ENCODE results near the gene VPS13C. TPM values are rescaled to one million over a fixed set of nuclear protein-coding genes. Genes with fewer than 3 reads are reported as not detected.

Gene VPS13C
- total and polyA plus RNA-seq, 2 experiments from 2014 or later, result 8.7 to 21.7 TPM

GRCh38 chr15:62106096-62106495 is 45.8 kb upstream of the VPS13C start:
- Histone ChIP-seq H2AFZ (no peak overlapping the region), H4K20me1 (ENCODE audit: insufficient read depth) (no peaks in the 10 kb centered on the region), H3F3A (ENCODE audit: insufficient read depth) (peaks cover 17% of the 10 kb centered on the region), H3K36me3 (ENCODE audit: low read depth) (no peaks in the 10 kb centered on the region), H3K9ac (no peak overlapping the region), H3K4me2 (ENCODE audit: unreplicated experiment) (no peak overlapping the region), H3K27me3 (replicated peaks; ENCODE audit: insufficient read depth) (no peaks in the 10 kb centered on the region), H3K9me2 (ENCODE audit: insufficient read depth) (no peaks in the 10 kb centered on the region), H3K4me3 (no peak overlapping the region), H3K4me1 (ENCODE audit: insufficient read depth) (peaks cover 26% of the 10 kb centered on the region), H3K79me2 (ENCODE audit: insufficient read depth) (no peaks in the 10 kb centered on the region), H3K27ac (no peak overlapping the region), H3K9me3 (ENCODE audit: low read depth) (no peaks in the 10 kb centered on the region)
- in situ Hi-C loops (cut with MboI), result no loop called here
- WGBS, 2 experiments (ENCODE audit: low coverage in 1 of 2, low lambda C conversion rate in 2 of 2, missing lambda C conversion rate in 2 of 2), result 92 to 94% methylated on average over 3 of the region's 3 CpGs
- TF ChIP-seq EZH2 (IDR thresholded peaks at IDR 0.05; ENCODE audit: insufficient read depth, poor library complexity, severe bottlenecking), result no peak
- no peak for TF ChIP-seq EZH2phosphoT487 (IDR thresholded peaks at IDR 0.05; ENCODE audit: insufficient read depth, low read depth)
- no peak for DNase-seq

GRCh38 chr15:62105266-62105665 is 45.0 kb upstream of the VPS13C start:
- 92 to 95% methylated on average over 11 of the region's 11 CpGs for WGBS, 2 experiments (ENCODE audit: low coverage in 1 of 2, low lambda C conversion rate in 2 of 2, missing lambda C conversion rate in 2 of 2)
- no peak overlapping the region for H3K9ac ChIP-seq
- H3F3A ChIP-seq (ENCODE audit: insufficient read depth), result peaks cover 10% of the 10 kb centered on the region; the same call in 1 of the 2 replicates
- no peak overlapping the region for H3K4me3 ChIP-seq
- H3K27me3 ChIP-seq (replicated peaks; ENCODE audit: insufficient read depth), result no peaks in the 10 kb centered on the region
- H3K4me1 ChIP-seq (ENCODE audit: insufficient read depth), result peaks cover 18% of the 10 kb centered on the region
- H3K4me2 ChIP-seq (ENCODE audit: unreplicated experiment), result no peak overlapping the region
- no peak overlapping the region for H3K27ac ChIP-seq
- no peaks in the 10 kb centered on the region for H3K9me2 ChIP-seq (ENCODE audit: insufficient read depth)
- in situ Hi-C loops (cut with MboI), result no loop called here
- no peak for DNase-seq
- H4K20me1 ChIP-seq (ENCODE audit: insufficient read depth), result no peaks in the 10 kb centered on the region
- TF ChIP-seq EZH2phosphoT487 (IDR thresholded peaks at IDR 0.05; ENCODE audit: insufficient read depth, low read depth) (no peak), EZH2 (IDR thresholded peaks at IDR 0.05; ENCODE audit: insufficient read depth, poor library complexity, severe bottlenecking) (no peak)
- H3K36me3 ChIP-seq (ENCODE audit: low read depth), result no peaks in the 10 kb centered on the region
- H3K79me2 ChIP-seq (ENCODE audit: insufficient read depth), result no peaks in the 10 kb centered on the region
- no peak overlapping the region for H2AFZ ChIP-seq
- no peaks in the 10 kb centered on the region for H3K9me3 ChIP-seq (ENCODE audit: low read depth)

- no peak overlapping the region for H3K27ac ChIP-seq
- 59 to 66% methylated on average over 5 of the region's 5 CpGs for WGBS, 2 experiments (ENCODE audit: low coverage in 1 of 2, low lambda C conversion rate in 2 of 2, missing lambda C conversion rate in 2 of 2)
Observed at GRCh38 chr15:62104846-62105245, 44.6 kb upstream of the VPS13C start.

GRCh38 chr15:62104401-62104800 is 44.2 kb upstream of the VPS13C start:
- Histone ChIP-seq H3K27ac (no peak overlapping the region), H3K36me3 (ENCODE audit: low read depth) (no peaks in the 10 kb centered on the region), H3K4me1 (ENCODE audit: insufficient read depth) (peaks cover 12% of the 10 kb centered on the region), H3K27me3 (replicated peaks; ENCODE audit: insufficient read depth) (no peaks in the 10 kb centered on the region), H4K20me1 (ENCODE audit: insufficient read depth) (no peaks in the 10 kb centered on the region), H3F3A (ENCODE audit: insufficient read depth) (peaks cover 4% of the 10 kb centered on the region; the same call in 1 of the 2 replicates), H3K9me2 (ENCODE audit: insufficient read depth) (no peaks in the 10 kb centered on the region), H2AFZ (no peak overlapping the region), H3K4me3 (no peak overlapping the region), H3K4me2 (ENCODE audit: unreplicated experiment) (no peak overlapping the region), H3K9me3 (ENCODE audit: low read depth) (no peaks in the 10 kb centered on the region), H3K9ac (no peak overlapping the region), H3K79me2 (ENCODE audit: insufficient read depth) (no peaks in the 10 kb centered on the region)
- TF ChIP-seq EZH2 (IDR thresholded peaks at IDR 0.05; ENCODE audit: insufficient read depth, poor library complexity, severe bottlenecking) (no peak), EZH2phosphoT487 (IDR thresholded peaks at IDR 0.05; ENCODE audit: insufficient read depth, low read depth) (no peak)
- WGBS, 2 experiments (ENCODE audit: low coverage in 1 of 2, low lambda C conversion rate in 2 of 2, missing lambda C conversion rate in 2 of 2), result 60 to 62% methylated on average over 3 of the region's 3 CpGs
- in situ Hi-C loops (cut with MboI), result no loop called here
- DNase-seq, result no peak

More at GRCh38 chr15:62104846-62105245, 44.6 kb upstream of the VPS13C start:
- H3K9ac ChIP-seq, result no peak overlapping the region
- no peaks in the 10 kb centered on the region for H3K9me3 ChIP-seq (ENCODE audit: low read depth)
- no peak for DNase-seq
- H2AFZ ChIP-seq, result no peak overlapping the region
- no peaks in the 10 kb centered on the region for H3K36me3 ChIP-seq (ENCODE audit: low read depth)
- no peaks in the 10 kb centered on the region for H4K20me1 ChIP-seq (ENCODE audit: insufficient read depth)
- no peak overlapping the region for H3K4me3 ChIP-seq
- peaks cover 14% of the 10 kb centered on the region for H3K4me1 ChIP-seq (ENCODE audit: insufficient read depth)
- no peaks in the 10 kb centered on the region for H3K9me2 ChIP-seq (ENCODE audit: insufficient read depth)
- no peaks in the 10 kb centered on the region for H3K27me3 ChIP-seq (replicated peaks; ENCODE audit: insufficient read depth)
- no peaks in the 10 kb centered on the region for H3K79me2 ChIP-seq (ENCODE audit: insufficient read depth)
- peaks cover 5% of the 10 kb centered on the region; the same call in 1 of the 2 replicates for H3F3A ChIP-seq (ENCODE audit: insufficient read depth)
- in situ Hi-C loops (cut with MboI), result no loop called here
- TF ChIP-seq EZH2 (IDR thresholded peaks at IDR 0.05; ENCODE audit: insufficient read depth, poor library complexity, severe bottlenecking) (no peak), EZH2phosphoT487 (IDR thresholded peaks at IDR 0.05; ENCODE audit: insufficient read depth, low read depth) (no peak)
- H3K4me2 ChIP-seq (ENCODE audit: unreplicated experiment), result no peak overlapping the region

- Histone ChIP-seq H3K9me3 (ENCODE audit: low read depth) (no peaks in the 10 kb centered on the region), H3K79me2 (ENCODE audit: insufficient read depth) (no peaks in the 10 kb centered on the region), H3K36me3 (ENCODE audit: low read depth) (no peaks in the 10 kb centered on the region), H3K9ac (no peak overlapping the region), H3K4me2 (ENCODE audit: unreplicated experiment) (no peak overlapping the region), H3K4me3 (no peak overlapping the region), H2AFZ (no peak overlapping the region), H4K20me1 (ENCODE audit: insufficient read depth) (no peaks in the 10 kb centered on the region), H3K4me1 (ENCODE audit: insufficient read depth) (peaks cover 18% of the 10 kb centered on the region), H3K9me2 (ENCODE audit: insufficient read depth) (no peaks in the 10 kb centered on the region), H3K27ac (no peak overlapping the region), H3K27me3 (replicated peaks; ENCODE audit: insufficient read depth) (no peaks in the 10 kb centered on the region), H3F3A (ENCODE audit: insufficient read depth) (peaks cover 11% of the 10 kb centered on the region)
- DNase-seq, result no peak
- in situ Hi-C loops (cut with MboI), result no loop called here
- 33 to 35% methylated on average over 7 of the region's 7 CpGs for WGBS, 2 experiments (ENCODE audit: low coverage in 1 of 2, low lambda C conversion rate in 2 of 2, missing lambda C conversion rate in 2 of 2)
- TF ChIP-seq EZH2 (IDR thresholded peaks at IDR 0.05; ENCODE audit: insufficient read depth, poor library complexity, severe bottlenecking) (no peak), EZH2phosphoT487 (IDR thresholded peaks at IDR 0.05; ENCODE audit: insufficient read depth, low read depth) (no peak)
Observed at GRCh38 chr15:62103431-62103830, 43.2 kb upstream of the VPS13C start.
